Astrocyte (in vitro differentiated cells and primary cell): Measurements from ENCODE around the gene ALDH1L1. TPM values are rescaled to one million over a fixed set of nuclear protein-coding genes. Genes with fewer than 3 reads are reported as not detected.

Source experiments
- DNase-seq: peaks from one replicate; pipeline ENCODE4 v3.0.0-alpha.2; 2010; ENCODE audit warnings: low read depth
- FAIRE-seq: peaks from 2 replicates; lab custom pipeline; 2011; peaks lifted over from hg19 to GRCh38; lab: Jason Lieb, UNC
- H2AFZ ChIP-seq: 2 replicates; pipeline ENCODE4 v1.6.0; 2012; ENCODE audit warnings: low read depth, low read length, inconsistent platforms
- H3K27ac ChIP-seq: 2 replicates; pipeline ENCODE4 v1.5.1; 2011; ENCODE audit warnings: low read depth, low read length, inconsistent platforms
- H3K27me3 ChIP-seq: 2 replicates; pipeline ENCODE4 v1.6.0; 2011; ENCODE audit warnings: low read length, inconsistent platforms; ENCODE audit not compliant: insufficient read depth
- H3K36me3 ChIP-seq: 2 replicates; pipeline ENCODE4 v1.5.1; 2011; ENCODE audit warnings: low read length, inconsistent platforms; ENCODE audit not compliant: insufficient read depth
- H3K4me1 ChIP-seq: 2 replicates; pipeline ENCODE4 v1.5.1; 2011; ENCODE audit warnings: low read length, inconsistent platforms; ENCODE audit not compliant: insufficient read depth
- H3K4me2 ChIP-seq: 2 replicates; pipeline ENCODE4 v1.6.0; 2012; ENCODE audit warnings: low read length, inconsistent platforms
- H3K4me3 ChIP-seq: 2 replicates; pipeline ENCODE4 v1.5.1; 2011; ENCODE audit warnings: low read depth, mild to moderate bottlenecking, low read length, inconsistent platforms; ENCODE audit not compliant: insufficient read depth
- H3K79me2 ChIP-seq: 2 replicates; pipeline ENCODE4 v1.6.0; 2012; ENCODE audit warnings: mild to moderate bottlenecking, low read length, inconsistent platforms; ENCODE audit not compliant: insufficient read depth
- H3K9ac ChIP-seq: 2 replicates; pipeline ENCODE4 v1.6.0; 2012; ENCODE audit warnings: mild to moderate bottlenecking, low read length, inconsistent platforms
- H3K9me3 ChIP-seq: 2 replicates; pipeline ENCODE4 v1.5.1; 2012; ENCODE audit warnings: low read depth, mild to moderate bottlenecking, low read length, inconsistent platforms; ENCODE audit not compliant: insufficient read depth
- H4K20me1 ChIP-seq: 2 replicates; pipeline ENCODE4 v1.6.0; 2012; ENCODE audit warnings: low read length, inconsistent platforms; ENCODE audit not compliant: insufficient read depth
- H3K27ac Mint-ChIP-seq: one replicate; pipeline ENCODE4 v1.8.0; 2021; ENCODE audit warnings: mild to moderate bottlenecking, mixed read lengths; ENCODE audit not compliant: unreplicated experiment
- H3K27me3 Mint-ChIP-seq: one replicate; pipeline ENCODE4 v1.8.0; 2021; ENCODE audit warnings: low read depth, mixed read lengths; ENCODE audit not compliant: unreplicated experiment
- H3K36me3 Mint-ChIP-seq: one replicate; pipeline ENCODE4 v1.8.0; 2021; ENCODE audit warnings: low read depth, mixed read lengths; ENCODE audit not compliant: unreplicated experiment
- H3K4me1 Mint-ChIP-seq: one replicate; pipeline ENCODE4 v1.8.0; 2021; ENCODE audit warnings: low read depth, mixed read lengths; ENCODE audit not compliant: unreplicated experiment
- H3K4me3 Mint-ChIP-seq: one replicate; pipeline ENCODE4 v1.8.0; 2021; ENCODE audit warnings: mild to moderate bottlenecking, moderate library complexity, mixed read lengths; ENCODE audit not compliant: unreplicated experiment
- H3K9me3 Mint-ChIP-seq: one replicate; pipeline ENCODE4 v1.8.0; 2021; ENCODE audit warnings: mild to moderate bottlenecking, mixed read lengths; ENCODE audit not compliant: unreplicated experiment
- EZH2 ChIP-seq: IDR thresholded peaks from 2 replicates; pipeline ENCODE4 v1.6.1; 2012; ENCODE audit warnings: mild to moderate bottlenecking, low read length, inconsistent platforms; ENCODE audit not compliant: insufficient read depth
- total RNA-seq: library from RNA; stranded (reverse); gene quantifications from 2 replicates; pipeline ENCODE4 v1.2.1, GENCODE V29; 2021
- TF ChIP-seq, protein P1 (sequence below): IDR thresholded peaks from 2 replicates; pipeline ENCODE4 v1.5.1; 2011; ENCODE audit warnings: low read depth, mild to moderate bottlenecking, inconsistent platforms, low read length, moderate library complexity; ENCODE audit not compliant: insufficient read depth

Gene ALDH1L1
- total RNA-seq, 1 donor from 2014 or later, result not detected

GRCh38 chr3:126111566-126112475 lies 68.6 kb downstream of the ALDH1L1 start:
- Histone ChIP-seq H4K20me1 (no peaks in the 10 kb centered on the region), H3K27ac (no peak overlapping the region), H2AFZ (no peak overlapping the region), H3K36me3 (no peaks in the 10 kb centered on the region), H3K9ac (no peak overlapping the region), H3K9me3 (no peaks in the 10 kb centered on the region), H3K27me3 (no peaks in the 10 kb centered on the region), H3K79me2 (no peaks in the 10 kb centered on the region), H3K4me2 (no peak overlapping the region), H3K4me3 (no peak overlapping the region), H3K4me1 (no peaks in the 10 kb centered on the region)
- no peak overlapping the region for H3K27ac Mint-ChIP-seq
- TF ChIP-seq EZH2, result no peak
- TF ChIP-seq, protein P1, sequence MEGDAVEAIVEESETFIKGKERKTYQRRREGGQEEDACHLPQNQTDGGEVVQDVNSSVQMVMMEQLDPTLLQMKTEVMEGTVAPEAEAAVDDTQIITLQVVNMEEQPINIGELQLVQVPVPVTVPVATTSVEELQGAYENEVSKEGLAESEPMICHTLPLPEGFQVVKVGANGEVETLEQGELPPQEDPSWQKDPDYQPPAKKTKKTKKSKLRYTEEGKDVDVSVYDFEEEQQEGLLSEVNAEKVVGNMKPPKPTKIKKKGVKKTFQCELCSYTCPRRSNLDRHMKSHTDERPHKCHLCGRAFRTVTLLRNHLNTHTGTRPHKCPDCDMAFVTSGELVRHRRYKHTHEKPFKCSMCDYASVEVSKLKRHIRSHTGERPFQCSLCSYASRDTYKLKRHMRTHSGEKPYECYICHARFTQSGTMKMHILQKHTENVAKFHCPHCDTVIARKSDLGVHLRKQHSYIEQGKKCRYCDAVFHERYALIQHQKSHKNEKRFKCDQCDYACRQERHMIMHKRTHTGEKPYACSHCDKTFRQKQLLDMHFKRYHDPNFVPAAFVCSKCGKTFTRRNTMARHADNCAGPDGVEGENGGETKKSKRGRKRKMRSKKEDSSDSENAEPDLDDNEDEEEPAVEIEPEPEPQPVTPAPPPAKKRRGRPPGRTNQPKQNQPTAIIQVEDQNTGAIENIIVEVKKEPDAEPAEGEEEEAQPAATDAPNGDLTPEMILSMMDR, result no peak
- DNase-seq (no peak), FAIRE-seq (no peak)
- no peaks in the 10 kb centered on the region for H3K36me3 Mint-ChIP-seq
- no peaks in the 10 kb centered on the region for H3K4me1 Mint-ChIP-seq
- no peaks in the 10 kb centered on the region for H3K9me3 Mint-ChIP-seq
- H3K27me3 Mint-ChIP-seq, result peaks cover 22% of the 10 kb centered on the region
- no peak overlapping the region for H3K4me3 Mint-ChIP-seq

- Histone ChIP-seq H2AFZ (no peak overlapping the region), H3K4me1 (no peaks in the 10 kb centered on the region), H3K9me3 (no peaks in the 10 kb centered on the region), H3K4me3 (no peak overlapping the region), H3K36me3 (no peaks in the 10 kb centered on the region), H3K27ac (no peak overlapping the region), H3K79me2 (no peaks in the 10 kb centered on the region), H3K4me2 (no peak overlapping the region), H3K9ac (no peak overlapping the region), H4K20me1 (no peaks in the 10 kb centered on the region), H3K27me3 (no peaks in the 10 kb centered on the region)
- DNase-seq (no peak), FAIRE-seq (no peak)
- TF ChIP-seq EZH2, result no peak
- TF ChIP-seq, protein P1, result no peak
- H3K27ac Mint-ChIP-seq, result no peak overlapping the region
- no peaks in the 10 kb centered on the region for H3K9me3 Mint-ChIP-seq
- peaks cover 21% of the 10 kb centered on the region for H3K27me3 Mint-ChIP-seq
- no peak overlapping the region for H3K4me3 Mint-ChIP-seq
- no peaks in the 10 kb centered on the region for H3K36me3 Mint-ChIP-seq
- no peaks in the 10 kb centered on the region for H3K4me1 Mint-ChIP-seq
Observed at GRCh38 chr3:126111126-126111551, 69.2 kb downstream of the ALDH1L1 start.
